Measurements from ENCODE around the gene HMCN2. TPM values are rescaled to one million over a fixed set of nuclear protein-coding genes. Genes with fewer than 3 reads are reported as not detected.

Gene HMCN2
- total and polyA plus RNA-seq, 8 donors: 0.41 to 5.3 (median 0.76) TPM

GRCh38 chr9:130244548-130245165 is 20.9 kb upstream of the HMCN2 start:
- H3K4me3 ChIP-seq: no peak overlapping the region
- no peak for TF ChIP-seq CTCF (IDR thresholded peaks at IDR 0.05)
- H3K27me3 ChIP-seq: no peaks in the 10 kb centered on the region
- H3K9me3 ChIP-seq: no peaks in the 10 kb centered on the region
- WGBS, 2 donors: 81 to 85% methylated on average over 12 to 13 of the region's 13 CpGs
- no peak overlapping the region for H3K27ac ChIP-seq
- H3K4me1 ChIP-seq: no peaks in the 10 kb centered on the region
- FAIRE-seq (no peak), ATAC-seq (no peak), DNase-seq (peak in 1 of 6 donors; percentile 5)
- no peaks in the 10 kb centered on the region for H3K36me3 ChIP-seq
- intact Hi-C loops (cut with DNase I): no loop called here

GRCh38 chr9:130245474-130245873 is 20.1 kb upstream of the HMCN2 start:
- H3K27ac ChIP-seq: no peak overlapping the region
- ATAC-seq: no peak
- H3K9me3 ChIP-seq: no peaks in the 10 kb centered on the region
- H3K27me3 ChIP-seq: no peaks in the 10 kb centered on the region
- H3K4me3 ChIP-seq: no peak overlapping the region
- TF ChIP-seq CTCF (IDR thresholded peaks at IDR 0.05): no peak
- no peak for FAIRE-seq
- DNase-seq: no peak
- intact Hi-C loops (cut with DNase I): no loop called here
- 86 to 90% methylated on average over 11 of the region's 11 CpGs for WGBS, 2 donors
- no peaks in the 10 kb centered on the region for H3K4me1 ChIP-seq
- no peaks in the 10 kb centered on the region for H3K36me3 ChIP-seq

- Histone ChIP-seq H3K9me3 (no peaks in the 10 kb centered on the region), H3K36me3 (no peaks in the 10 kb centered on the region), H3K27me3 (no peaks in the 10 kb centered on the region), H3K4me3 (no peak overlapping the region), H3K27ac (no peak overlapping the region), H3K4me1 (no peaks in the 10 kb centered on the region)
- WGBS, 2 donors: 87 to 94% methylated on average over 3 of the region's 3 CpGs
- ATAC-seq: no peak
- no peak for DNase-seq
- no peak for TF ChIP-seq CTCF (IDR thresholded peaks at IDR 0.05)
- no peak for FAIRE-seq
- intact Hi-C loops (cut with DNase I): no loop called here
These were observed 19.4 kb upstream of the HMCN2 start for GRCh38 chr9:130246126-130246525.

- no peak for DNase-seq
- ATAC-seq: peak in 1 of 4 donors; percentile 38
- Histone ChIP-seq H3K9me3 (no peaks in the 10 kb centered on the region), H3K27ac (no peak overlapping the region), H3K4me3 (no peak overlapping the region), H3K27me3 (no peaks in the 10 kb centered on the region), H3K4me1 (no peaks in the 10 kb centered on the region), H3K36me3 (no peaks in the 10 kb centered on the region)
- 76 to 84% methylated on average over 23 of the region's 23 CpGs for WGBS, 2 donors
- TF ChIP-seq CTCF (IDR thresholded peaks at IDR 0.05): no peak
- intact Hi-C loops (cut with DNase I): no loop called here
- FAIRE-seq: no peak
These were observed 10.6 kb upstream of the HMCN2 start for GRCh38 chr9:130254747-130255630.
